ENCODE data around the gene DAP. TPM values are rescaled to one million over a fixed set of nuclear protein-coding genes. Genes with fewer than 3 reads are reported as not detected.
"Not testable (repeated sequence)": the region's sequence is repeated elsewhere in the genome, so short reads cannot be mapped to it uniquely, and the experiment has no call there.

Gene DAP
- total and polyA plus RNA-seq, 2 donors (not counting 1 experiment from before 2014, with no cell fraction given) = 56.6 to 158 TPM

- H3K9ac ChIP-seq (ENCODE audit: insufficient read depth, low read length) = no peak overlapping the region
- no peak for DNase-seq (ENCODE audit: low read depth in 2 of 2)
- no peaks in the 10 kb centered on the region for H3K9me3 ChIP-seq (ENCODE audit: control insufficient read depth, insufficient read depth, low read depth, low read length)
- H3K79me2 ChIP-seq (ENCODE audit: control insufficient read depth, insufficient read depth, low read length) = no peaks in the 10 kb centered on the region
- no peak overlapping the region for H2AFZ ChIP-seq (ENCODE audit: low read length)
- no peak overlapping the region for H3K27ac ChIP-seq (ENCODE audit: insufficient read depth, low read length)
- no peak overlapping the region for H3K4me2 ChIP-seq (ENCODE audit: extremely low read depth, insufficient read depth, low read length)
- H4K20me1 ChIP-seq (ENCODE audit: control insufficient read depth, extremely low read depth, insufficient read depth, low read length) = no peaks in the 10 kb centered on the region
- H3K4me3 ChIP-seq (replicated peaks in 1 of 4; ENCODE audit: control extremely low read depth in 1 of 4, insufficient read depth in 1 of 4, low read depth in 3 of 4, low read length in 4 of 4) = no peak overlapping the region
- no peaks in the 10 kb centered on the region for H3K27me3 ChIP-seq (ENCODE audit: control insufficient read depth, insufficient read depth, low read length)
- H3K4me1 ChIP-seq (ENCODE audit: control insufficient read depth, extremely low read depth, insufficient read depth, low read length) = no peaks in the 10 kb centered on the region
- TF ChIP-seq EZH2 (IDR thresholded peaks at IDR 0.05; ENCODE audit: low read length, missing control alignments) (no peak), CTCF (conservative IDR thresholded peaks at IDR 0.05 in 1 of 2, IDR thresholded peaks at IDR 0.05 in 1 of 2; ENCODE audit: low read depth in 1 of 2, low read length in 2 of 2) (no peak)
- peaks cover 3% of the 10 kb centered on the region for H3K36me3 ChIP-seq (ENCODE audit: control insufficient read depth, insufficient read depth, low read length)
Measured at GRCh38 chr5:10633271-10634049, 127.6 kb downstream of the DAP start.

GRCh38 chr5:10632110-10632761 lies 128.8 kb downstream of the DAP start:
- Histone ChIP-seq H3K9ac (ENCODE audit: insufficient read depth, low read length) (no peak overlapping the region), H3K27ac (ENCODE audit: insufficient read depth, low read length) (no peak overlapping the region), H3K27me3 (ENCODE audit: control insufficient read depth, insufficient read depth, low read length) (no peaks in the 10 kb centered on the region), H2AFZ (ENCODE audit: low read length) (no peak overlapping the region), H3K4me3 (replicated peaks in 1 of 4; ENCODE audit: control extremely low read depth in 1 of 4, insufficient read depth in 1 of 4, low read depth in 3 of 4, low read length in 4 of 4) (no peak overlapping the region), H3K36me3 (ENCODE audit: control insufficient read depth, insufficient read depth, low read length) (no peaks in the 10 kb centered on the region), H4K20me1 (ENCODE audit: control insufficient read depth, extremely low read depth, insufficient read depth, low read length) (no peaks in the 10 kb centered on the region), H3K79me2 (ENCODE audit: control insufficient read depth, insufficient read depth, low read length) (no peaks in the 10 kb centered on the region), H3K9me3 (ENCODE audit: control insufficient read depth, insufficient read depth, low read depth, low read length) (no peaks in the 10 kb centered on the region), H3K4me1 (ENCODE audit: control insufficient read depth, extremely low read depth, insufficient read depth, low read length) (no peaks in the 10 kb centered on the region), H3K4me2 (ENCODE audit: extremely low read depth, insufficient read depth, low read length) (no peak overlapping the region)
- TF ChIP-seq EZH2 (IDR thresholded peaks at IDR 0.05; ENCODE audit: low read length, missing control alignments) (no peak), CTCF (conservative IDR thresholded peaks at IDR 0.05 in 1 of 2, IDR thresholded peaks at IDR 0.05 in 1 of 2; ENCODE audit: low read depth in 1 of 2, low read length in 2 of 2) (no peak)
- peak; percentile 44 to 54 for DNase-seq (ENCODE audit: low read depth in 2 of 2)

- no peak overlapping the region for H3K9ac ChIP-seq (ENCODE audit: insufficient read depth, low read length)
- no peaks in the 10 kb centered on the region for H3K4me1 ChIP-seq (ENCODE audit: control insufficient read depth, extremely low read depth, insufficient read depth, low read length)
- no peaks in the 10 kb centered on the region for H3K27me3 ChIP-seq (ENCODE audit: control insufficient read depth, insufficient read depth, low read length)
- H3K9me3 ChIP-seq (ENCODE audit: control insufficient read depth, insufficient read depth, low read depth, low read length) = no peaks in the 10 kb centered on the region
- no peaks in the 10 kb centered on the region for H3K36me3 ChIP-seq (ENCODE audit: control insufficient read depth, insufficient read depth, low read length)
- no peak for TF ChIP-seq EZH2 (IDR thresholded peaks at IDR 0.05; ENCODE audit: low read length, missing control alignments)
- TF ChIP-seq CTCF (conservative IDR thresholded peaks at IDR 0.05 in 1 of 2, IDR thresholded peaks at IDR 0.05 in 1 of 2; ENCODE audit: low read depth in 1 of 2, low read length in 2 of 2) = no peak
- H3K79me2 ChIP-seq (ENCODE audit: control insufficient read depth, insufficient read depth, low read length) = no peaks in the 10 kb centered on the region
- H3K4me2 ChIP-seq (ENCODE audit: extremely low read depth, insufficient read depth, low read length) = no peak overlapping the region
- no peaks in the 10 kb centered on the region for H4K20me1 ChIP-seq (ENCODE audit: control insufficient read depth, extremely low read depth, insufficient read depth, low read length)
- no peak overlapping the region for H3K27ac ChIP-seq (ENCODE audit: insufficient read depth, low read length)
- no peak overlapping the region for H3K4me3 ChIP-seq (replicated peaks in 1 of 4; ENCODE audit: control extremely low read depth in 1 of 4, insufficient read depth in 1 of 4, low read depth in 3 of 4, low read length in 4 of 4)
- no peak for DNase-seq (ENCODE audit: low read depth in 2 of 2)
- no peak overlapping the region for H2AFZ ChIP-seq (ENCODE audit: low read length)
Measured at GRCh38 chr5:10631316-10631996, 129.6 kb downstream of the DAP start.

GRCh38 chr5:10630744-10631143 lies 130.3 kb downstream of the DAP start:
- not testable (repeated sequence) for H3K9me3 ChIP-seq (ENCODE audit: control insufficient read depth, insufficient read depth, low read depth, low read length); DNase-seq (ENCODE audit: low read depth in 2 of 2); H4K20me1 ChIP-seq (ENCODE audit: control insufficient read depth, extremely low read depth, insufficient read depth, low read length); H3K4me2 ChIP-seq (ENCODE audit: extremely low read depth, insufficient read depth, low read length); H3K27me3 ChIP-seq (ENCODE audit: control insufficient read depth, insufficient read depth, low read length); H3K79me2 ChIP-seq (ENCODE audit: control insufficient read depth, insufficient read depth, low read length); H3K9ac ChIP-seq (ENCODE audit: insufficient read depth, low read length); H2AFZ ChIP-seq (ENCODE audit: low read length); H3K4me3 ChIP-seq (replicated peaks in 1 of 4; ENCODE audit: control extremely low read depth in 1 of 4, insufficient read depth in 1 of 4, low read depth in 3 of 4, low read length in 4 of 4); H3K27ac ChIP-seq (ENCODE audit: insufficient read depth, low read length); H3K4me1 ChIP-seq (ENCODE audit: control insufficient read depth, extremely low read depth, insufficient read depth, low read length); H3K36me3 ChIP-seq (ENCODE audit: control insufficient read depth, insufficient read depth, low read length)

Data from fibroblast of lung (primary cell).